GF-D8 (cell line): ENCODE measurements around the gene PPWD1.

Source experiments
- DNase-seq: peaks from one replicate; lab custom pipeline; 2025; lab: John Stamatoyannopoulos, UW

PPWD1 gene

GRCh38 chr5:65624025-65624570, 61.0 kb downstream of the PPWD1 start, which contains the start of gene TRIM23:
Gene TRIM23, minus strand, starts transcription at chr5:65624333. Its CDS starts 59 bp downstream, at chr5:65624274.
- DNase-seq = peak; percentile 39

- peak; percentile 53 for DNase-seq
Observed at GRCh38 chr5:65624571-65625555, 61.8 kb downstream of the PPWD1 start, which contains the start of the genes SHLD3 and TRAPPC13. Gene SHLD3, plus strand, starts transcription at chr5:65625027. Its CDS starts 4,561 bp downstream, at chr5:65629588. Gene TRAPPC13, plus strand, starts transcription at chr5:65625027. Its CDS starts 34 bp downstream, at chr5:65625061.

GRCh38 chr5:65625743-65626142, 62.6 kb downstream of the PPWD1 start:
- DNase-seq = no peak

GRCh38 chr5:65630981-65631380, 67.9 kb downstream of the PPWD1 start:
- DNase-seq = no peak
